Effector memory CD4-positive, alpha-beta T cell (primary cell): ENCODE measurements around the gene CCDC141.
"Not testable (repeated sequence)": the region's sequence is repeated elsewhere in the genome, so short reads cannot be mapped to it uniquely, and the experiment has no call there.

Experiments used
- DNase-seq, 3 donors: peaks; one replicate each; pipeline ENCODE4 v3.0.0-alpha.2; 2020
- H3K27ac ChIP-seq: 2 replicates; pipeline ENCODE4 v1.7.0; 2013; ENCODE audit warnings: mild to moderate bottlenecking, low read length, moderate library complexity; ENCODE audit not compliant: insufficient read depth, poor library complexity, severe bottlenecking
- H3K27me3 ChIP-seq: replicated peaks from 2 replicates; pipeline ENCODE4 v1.7.0; 2013; ENCODE audit warnings: mild to moderate bottlenecking, low read length; ENCODE audit not compliant: insufficient read depth, control insufficient read depth, poor library complexity, severe bottlenecking
- H3K36me3 ChIP-seq: 2 replicates; pipeline ENCODE4 v1.7.0; 2013; ENCODE audit warnings: mild to moderate bottlenecking, low read length, moderate library complexity; ENCODE audit not compliant: control insufficient read depth, insufficient read depth
- H3K4me1 ChIP-seq: 2 replicates; pipeline ENCODE4 v1.7.0; 2013; ENCODE audit warnings: low read length, mild to moderate bottlenecking; ENCODE audit not compliant: control insufficient read depth, insufficient read depth, poor library complexity, severe bottlenecking
- H3K4me3 ChIP-seq: 2 replicates; pipeline ENCODE4 v1.7.0; 2013; ENCODE audit warnings: low read length, low read depth, mild to moderate bottlenecking; ENCODE audit not compliant: insufficient read depth, poor library complexity, severe bottlenecking
- H3K9me3 ChIP-seq: 2 replicates; pipeline ENCODE4 v1.7.0; 2013; ENCODE audit warnings: mild to moderate bottlenecking, low read length, moderate library complexity; ENCODE audit not compliant: control insufficient read depth

Gene CCDC141

DNA sequence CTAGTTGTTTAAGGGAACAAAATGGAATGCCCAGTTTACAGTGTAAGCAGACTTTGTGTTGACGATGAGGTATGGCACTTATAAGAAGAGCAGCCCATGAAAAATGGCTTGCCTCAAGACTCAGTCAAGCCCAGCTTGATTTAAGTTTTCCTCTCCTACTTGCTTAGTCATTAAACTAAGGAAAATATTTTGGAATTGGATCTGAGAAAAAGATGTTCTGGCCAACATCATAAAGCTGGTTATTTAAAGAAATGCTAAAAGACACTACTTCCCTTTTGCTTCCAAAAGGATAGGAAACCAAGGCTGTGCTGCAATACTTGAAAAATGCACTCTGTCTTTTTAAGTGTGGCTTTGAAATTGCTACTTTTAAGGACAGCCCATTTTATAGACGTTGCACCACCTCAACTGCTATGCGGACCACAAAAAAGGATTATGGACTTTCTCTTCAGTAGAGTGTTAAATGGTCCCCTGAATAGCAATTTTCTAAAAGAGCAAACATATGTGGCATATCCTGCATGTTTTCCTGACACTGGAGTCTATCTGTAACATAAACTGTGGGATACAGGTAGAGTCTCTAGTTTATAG, 32.1 kb downstream of the CCDC141 start:
- no peak for DNase-seq
- Histone ChIP-seq H3K9me3 (no peaks in the 10 kb centered on the region), H3K4me1 (no peaks in the 10 kb centered on the region), H3K27ac (no peak overlapping the region), H3K27me3 (no peaks in the 10 kb centered on the region), H3K4me3 (no peak overlapping the region), H3K36me3 (no peaks in the 10 kb centered on the region)

GRCh38 chr2:179014189-179014588, 35.7 kb downstream of the CCDC141 start:
- not testable (repeated sequence) for H3K9me3 ChIP-seq, H3K4me3 ChIP-seq, H3K27me3 ChIP-seq

GRCh38 chr2:179005976-179006375, 44.0 kb downstream of the CCDC141 start:
- H3K36me3 ChIP-seq = no peaks in the 10 kb centered on the region
- H3K27ac ChIP-seq = no peak overlapping the region
- no peaks in the 10 kb centered on the region for H3K27me3 ChIP-seq
- no peak for DNase-seq
- no peaks in the 10 kb centered on the region for H3K4me1 ChIP-seq
- no peaks in the 10 kb centered on the region for H3K9me3 ChIP-seq
- H3K4me3 ChIP-seq = no peak overlapping the region

More at GRCh38 chr2:179014189-179014588, 35.7 kb downstream of the CCDC141 start:
- not testable (repeated sequence) for H3K36me3 ChIP-seq, H3K27ac ChIP-seq, H3K4me1 ChIP-seq, DNase-seq

DNA sequence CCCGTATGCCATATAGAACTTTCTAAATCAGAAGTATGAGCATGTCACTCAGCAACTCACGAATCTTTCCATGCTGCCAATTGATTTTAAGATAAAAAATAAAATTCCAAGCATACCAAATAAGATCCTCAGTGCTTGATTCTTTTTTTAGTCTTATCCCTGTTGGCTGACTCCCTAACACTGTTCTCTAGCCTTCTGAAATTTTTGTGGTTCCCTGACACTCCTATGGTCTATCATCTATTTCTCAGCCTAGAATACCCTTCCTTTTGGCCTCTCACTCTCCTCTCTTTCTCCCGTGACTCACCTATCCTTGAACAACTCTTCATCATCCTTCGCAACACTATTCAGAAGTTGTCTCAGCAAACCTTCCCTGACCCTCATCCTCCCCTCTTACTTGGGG, 50.5 kb downstream of the CCDC141 start:
- Histone ChIP-seq H3K36me3 (no peaks in the 10 kb centered on the region), H3K9me3 (no peaks in the 10 kb centered on the region), H3K4me1 (no peaks in the 10 kb centered on the region), H3K27me3 (no peaks in the 10 kb centered on the region), H3K27ac (no peak overlapping the region), H3K4me3 (no peak overlapping the region)
- no peak for DNase-seq

DNA sequence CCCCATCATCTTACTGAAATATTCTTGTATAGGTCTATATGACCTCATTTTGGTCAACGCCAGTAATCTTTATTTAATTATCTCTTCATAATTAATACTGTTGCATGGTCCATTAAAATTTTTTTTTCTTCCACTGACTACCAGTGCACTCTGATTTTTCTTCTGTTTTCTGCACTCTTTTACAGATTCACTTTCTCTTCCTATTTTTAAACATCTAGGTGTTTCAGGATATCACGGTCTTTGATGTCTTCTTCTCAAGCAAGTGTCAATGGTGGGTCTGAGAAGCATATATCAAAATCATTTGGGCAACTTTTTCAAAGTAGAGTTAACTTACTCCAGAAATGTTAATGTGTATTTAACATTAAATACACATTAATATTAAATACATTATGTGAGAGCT, 51.4 kb downstream of the CCDC141 start:
- Histone ChIP-seq H3K9me3 (no peaks in the 10 kb centered on the region), H3K4me3 (no peak overlapping the region), H3K27ac (no peak overlapping the region), H3K36me3 (no peaks in the 10 kb centered on the region), H3K27me3 (no peaks in the 10 kb centered on the region), H3K4me1 (no peaks in the 10 kb centered on the region)
- no peak for DNase-seq

- Histone ChIP-seq H3K27ac (no peak overlapping the region), H3K27me3 (no peaks in the 10 kb centered on the region), H3K4me1 (no peaks in the 10 kb centered on the region), H3K36me3 (no peaks in the 10 kb centered on the region), H3K4me3 (no peak overlapping the region), H3K9me3 (no peaks in the 10 kb centered on the region)
- DNase-seq = no peak
Measured at GRCh38 chr2:178997477-178997876, 52.5 kb downstream of the CCDC141 start.

DNA sequence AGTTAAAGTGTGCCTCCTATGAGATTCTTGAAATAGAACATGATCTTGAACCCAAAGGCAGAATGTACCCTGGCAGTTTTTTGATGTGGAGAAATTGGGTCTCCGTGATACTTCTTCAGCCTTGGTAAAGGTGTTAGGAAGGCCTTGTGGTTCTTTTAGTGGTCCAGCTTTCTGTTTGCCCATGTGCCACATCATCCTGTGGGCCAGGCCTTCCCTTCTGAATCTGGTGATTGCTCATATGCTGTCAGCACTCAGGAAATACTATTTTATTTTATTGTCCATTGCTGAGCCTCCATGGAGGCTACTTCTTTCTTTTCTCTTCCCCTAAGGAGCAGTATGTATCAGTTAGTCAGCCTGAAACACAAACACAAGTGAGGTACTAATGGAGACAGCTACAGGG, 52.9 kb downstream of the CCDC141 start:
- Histone ChIP-seq H3K27ac (no peak overlapping the region), H3K4me3 (no peak overlapping the region), H3K36me3 (no peaks in the 10 kb centered on the region), H3K9me3 (no peaks in the 10 kb centered on the region), H3K27me3 (no peaks in the 10 kb centered on the region), H3K4me1 (no peaks in the 10 kb centered on the region)
- DNase-seq = no peak

DNA sequence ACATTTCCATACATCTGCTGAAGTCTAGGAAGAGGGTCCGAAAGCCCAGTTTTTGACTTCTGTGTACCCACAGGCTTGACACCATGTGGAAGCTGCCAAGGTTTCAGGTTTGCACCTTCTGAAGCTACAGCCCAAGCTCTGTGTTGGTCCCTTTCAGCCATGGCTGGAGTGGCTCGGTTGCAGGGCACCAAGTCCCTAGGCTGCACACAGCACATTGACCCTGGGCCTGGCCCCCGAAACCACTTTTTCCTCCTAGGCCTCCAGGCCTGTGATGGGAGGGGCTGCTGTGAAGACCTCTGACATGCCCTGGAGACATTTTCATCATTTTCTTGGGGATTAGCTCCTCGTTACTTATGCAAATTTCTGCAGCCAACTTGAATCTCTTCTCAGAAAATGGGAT, 55.7 kb downstream of the CCDC141 start:
- Histone ChIP-seq H3K9me3 (no peaks in the 10 kb centered on the region), H3K4me3 (no peak overlapping the region), H3K27me3 (no peaks in the 10 kb centered on the region), H3K27ac (no peak overlapping the region), H3K4me1 (no peaks in the 10 kb centered on the region), H3K36me3 (no peaks in the 10 kb centered on the region)
- no peak for DNase-seq

DNA sequence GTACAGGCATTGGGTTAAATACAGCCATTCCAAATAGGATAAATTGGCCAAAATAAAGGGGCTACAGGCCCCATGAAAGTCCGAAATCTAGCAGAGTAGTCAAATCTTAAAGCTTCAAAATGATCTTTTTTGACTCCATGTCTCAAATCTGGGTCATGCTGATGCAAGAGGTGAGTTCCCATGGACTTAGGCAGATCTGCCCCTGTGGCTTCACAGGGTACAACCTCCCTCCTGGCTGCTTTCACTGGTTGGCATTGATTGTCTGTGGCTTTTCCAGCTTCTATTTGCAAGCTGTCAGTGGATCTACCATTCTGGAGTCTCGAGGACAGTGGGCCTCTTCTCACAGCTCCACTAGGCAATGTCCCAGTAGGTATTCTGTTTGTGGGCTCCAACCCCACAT, 56.1 kb downstream of the CCDC141 start:
- H3K4me1 ChIP-seq = no peaks in the 10 kb centered on the region
- H3K4me3 ChIP-seq = no peak overlapping the region
- no peaks in the 10 kb centered on the region for H3K36me3 ChIP-seq
- H3K27ac ChIP-seq = no peak overlapping the region
- no peaks in the 10 kb centered on the region for H3K9me3 ChIP-seq
- no peaks in the 10 kb centered on the region for H3K27me3 ChIP-seq
- no peak for DNase-seq

GRCh38 chr2:178992719-178993118, 57.2 kb downstream of the CCDC141 start:
- H3K27me3 ChIP-seq, H3K4me3 ChIP-seq, H3K4me1 ChIP-seq, H3K36me3 ChIP-seq, DNase-seq, H3K27ac ChIP-seq, H3K9me3 ChIP-seq: not testable (repeated sequence)
